Activated CD4-positive, alpha-beta T cell treated with anti-CD3 and anti-CD28 coated beads for 1 hour (primary cell): ENCODE measurements around the gene PARD3B.

Experiments
- DNase-seq: peaks from one replicate; pipeline ENCODE4 v3.0.0-alpha.2; 2020

PARD3B gene, protein sequence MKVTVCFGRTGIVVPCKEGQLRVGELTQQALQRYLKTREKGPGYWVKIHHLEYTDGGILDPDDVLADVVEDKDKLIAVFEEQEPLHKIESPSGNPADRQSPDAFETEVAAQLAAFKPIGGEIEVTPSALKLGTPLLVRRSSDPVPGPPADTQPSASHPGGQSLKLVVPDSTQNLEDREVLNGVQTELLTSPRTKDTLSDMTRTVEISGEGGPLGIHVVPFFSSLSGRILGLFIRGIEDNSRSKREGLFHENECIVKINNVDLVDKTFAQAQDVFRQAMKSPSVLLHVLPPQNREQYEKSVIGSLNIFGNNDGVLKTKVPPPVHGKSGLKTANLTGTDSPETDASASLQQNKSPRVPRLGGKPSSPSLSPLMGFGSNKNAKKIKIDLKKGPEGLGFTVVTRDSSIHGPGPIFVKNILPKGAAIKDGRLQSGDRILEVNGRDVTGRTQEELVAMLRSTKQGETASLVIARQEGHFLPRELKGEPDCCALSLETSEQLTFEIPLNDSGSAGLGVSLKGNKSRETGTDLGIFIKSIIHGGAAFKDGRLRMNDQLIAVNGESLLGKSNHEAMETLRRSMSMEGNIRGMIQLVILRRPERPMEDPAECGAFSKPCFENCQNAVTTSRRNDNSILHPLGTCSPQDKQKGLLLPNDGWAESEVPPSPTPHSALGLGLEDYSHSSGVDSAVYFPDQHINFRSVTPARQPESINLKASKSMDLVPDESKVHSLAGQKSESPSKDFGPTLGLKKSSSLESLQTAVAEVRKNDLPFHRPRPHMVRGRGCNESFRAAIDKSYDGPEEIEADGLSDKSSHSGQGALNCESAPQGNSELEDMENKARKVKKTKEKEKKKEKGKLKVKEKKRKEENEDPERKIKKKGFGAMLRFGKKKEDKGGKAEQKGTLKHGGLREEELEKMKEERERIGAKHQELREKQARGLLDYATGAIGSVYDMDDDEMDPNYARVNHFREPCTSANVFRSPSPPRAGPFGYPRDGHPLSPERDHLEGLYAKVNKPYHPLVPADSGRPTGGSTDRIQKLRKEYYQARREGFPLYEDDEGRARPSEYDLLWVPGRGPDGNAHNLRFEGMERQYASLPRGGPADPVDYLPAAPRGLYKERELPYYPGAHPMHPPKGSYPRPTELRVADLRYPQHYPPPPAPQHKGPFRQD (N-terminal part only)

DNA sequence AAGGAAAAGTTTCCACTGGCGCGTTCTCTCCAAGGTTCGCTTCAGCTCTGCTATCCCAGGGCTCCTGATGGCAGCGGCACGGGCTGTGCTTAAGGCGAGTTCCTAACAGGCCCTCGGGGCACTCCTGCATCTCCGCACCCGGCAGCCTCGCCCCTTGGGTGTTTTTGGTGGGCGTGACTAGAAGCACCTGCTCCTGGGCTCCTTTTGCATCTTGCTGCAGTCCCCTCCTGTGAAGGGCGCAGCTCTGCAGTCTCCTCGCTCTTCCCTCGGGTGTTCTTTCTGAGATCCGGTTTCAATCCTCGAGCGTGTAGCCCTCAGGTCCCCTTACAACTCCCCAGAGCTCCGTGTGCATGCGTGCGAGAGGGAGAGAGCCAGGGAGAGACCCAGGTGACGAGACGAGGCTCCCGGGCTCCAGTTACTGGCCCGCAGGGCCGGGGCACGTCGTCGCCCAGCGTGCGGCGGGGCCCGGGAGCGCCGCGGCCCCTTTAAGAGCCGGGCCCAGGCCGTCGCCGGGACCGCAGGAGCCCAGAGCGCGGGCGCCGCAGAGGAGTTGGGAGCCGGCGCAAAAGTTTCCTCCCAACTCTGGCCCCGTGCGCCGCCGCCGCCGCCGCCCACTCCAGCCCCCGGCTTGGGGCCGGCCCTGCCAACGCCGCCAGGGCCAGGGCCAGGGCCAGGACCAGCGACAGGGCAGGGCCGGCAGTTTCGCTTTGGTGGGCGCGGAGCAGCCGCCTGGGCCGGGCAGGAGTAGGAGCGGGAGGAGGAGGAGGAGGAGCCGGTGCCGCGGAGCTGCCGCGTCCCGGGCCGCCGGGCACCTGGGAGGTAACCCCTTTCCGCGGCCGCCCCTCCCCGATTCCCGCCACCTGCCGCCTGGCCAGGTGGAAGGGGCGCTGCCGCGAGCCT is at the start of gene PARD3B:
PARD3B (plus strand) TSS at position 515 of the 900 bp plus-strand sequence. CDS start 525 bp downstream, outside the sequence.
- DNase-seq, result no peak

DNA sequence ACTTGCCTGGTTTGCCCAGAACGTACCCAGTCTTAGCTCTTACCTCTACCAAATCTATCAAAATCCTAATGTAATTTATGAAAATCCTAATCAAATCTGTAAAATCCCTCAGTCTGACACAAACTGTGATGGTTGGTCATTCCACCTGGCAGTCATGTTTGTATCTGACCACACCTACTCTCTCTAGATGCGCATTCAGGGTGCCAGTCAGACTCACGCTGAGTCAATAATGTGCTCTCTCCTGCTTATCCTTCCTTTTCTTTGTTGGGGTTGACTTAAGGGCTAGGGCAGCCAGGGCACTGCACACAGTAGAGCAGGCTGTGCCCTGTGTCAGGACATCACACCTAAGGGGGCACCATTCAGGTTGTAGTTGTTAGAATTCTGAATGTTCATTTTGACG is 48.5 kb upstream of the PARD3B start:
- DNase-seq, result no peak

DNA sequence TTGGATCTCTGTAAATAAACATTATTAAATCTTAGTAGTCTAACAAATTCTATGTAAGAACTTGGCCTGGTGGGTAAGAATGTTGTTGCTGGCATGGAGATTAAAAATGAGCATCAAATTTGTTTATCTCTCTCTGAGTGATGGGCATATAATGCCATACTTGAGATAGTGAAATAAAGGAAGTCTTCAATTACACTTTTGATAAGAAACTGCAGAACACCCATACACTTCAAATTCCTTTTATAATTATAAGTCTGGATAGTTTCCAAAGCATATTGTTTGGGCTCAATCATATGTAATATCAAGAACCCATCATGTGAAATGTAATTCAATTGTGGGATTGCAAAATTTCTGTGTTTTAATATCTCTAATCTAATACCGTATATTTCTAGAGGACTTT is 47.4 kb upstream of the PARD3B start:
- DNase-seq, result no peak

DNA sequence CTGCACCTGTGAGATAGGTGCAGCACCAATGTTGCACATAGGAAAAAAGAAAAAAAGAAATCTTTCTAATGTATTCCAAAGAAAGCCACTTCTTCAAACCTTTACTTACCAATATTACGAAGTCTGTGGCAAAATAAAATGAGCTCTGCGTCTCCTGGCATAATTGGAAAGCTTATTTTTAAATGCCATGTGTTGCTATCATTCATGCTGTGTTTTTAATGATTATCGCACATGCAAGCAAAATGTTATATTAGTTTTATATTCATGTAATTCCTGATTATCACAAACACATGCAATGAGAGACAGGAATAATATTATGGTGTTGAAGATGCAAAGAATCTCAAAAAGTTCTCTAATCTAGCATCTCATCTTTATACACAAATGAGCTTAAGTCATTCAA is 47.0 kb upstream of the PARD3B start:
- DNase-seq, result no peak

DNA sequence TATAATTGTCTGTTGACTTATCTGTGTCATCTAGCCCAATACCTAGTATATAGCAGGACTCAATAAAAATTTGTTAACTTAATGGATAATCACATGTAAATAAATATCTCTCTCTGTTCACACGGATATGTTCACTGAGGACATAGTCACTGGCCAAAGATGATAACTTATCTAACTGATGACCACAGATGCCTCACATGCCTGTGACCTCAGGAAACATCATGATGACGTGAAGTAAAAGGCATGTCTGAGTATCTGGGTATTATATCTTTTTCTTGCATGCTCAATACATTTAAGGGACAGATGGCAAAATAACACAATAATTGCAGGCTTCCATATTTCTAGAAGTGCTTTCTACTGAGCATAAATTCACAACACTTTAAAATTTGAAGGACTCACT is 41.4 kb upstream of the PARD3B start:
- no peak for DNase-seq

DNA sequence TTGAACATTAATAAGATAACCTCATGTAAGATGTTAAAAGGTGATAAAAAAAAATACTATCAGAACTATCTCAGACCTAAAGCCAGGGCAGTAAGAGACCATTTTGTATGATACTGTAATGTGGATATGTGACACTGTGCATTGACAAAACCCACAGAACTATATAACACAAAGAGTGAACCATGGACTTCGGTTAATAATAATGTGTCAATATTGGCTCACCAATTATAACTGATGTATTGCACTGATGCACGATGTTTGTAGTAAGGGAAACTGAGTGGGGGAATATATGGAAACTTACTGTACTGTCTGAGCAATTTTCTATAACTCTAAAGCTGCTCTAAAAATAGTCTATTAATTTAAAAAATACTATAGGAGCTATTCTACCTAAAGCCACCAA is 40.7 kb upstream of the PARD3B start:
- no peak for DNase-seq

DNA sequence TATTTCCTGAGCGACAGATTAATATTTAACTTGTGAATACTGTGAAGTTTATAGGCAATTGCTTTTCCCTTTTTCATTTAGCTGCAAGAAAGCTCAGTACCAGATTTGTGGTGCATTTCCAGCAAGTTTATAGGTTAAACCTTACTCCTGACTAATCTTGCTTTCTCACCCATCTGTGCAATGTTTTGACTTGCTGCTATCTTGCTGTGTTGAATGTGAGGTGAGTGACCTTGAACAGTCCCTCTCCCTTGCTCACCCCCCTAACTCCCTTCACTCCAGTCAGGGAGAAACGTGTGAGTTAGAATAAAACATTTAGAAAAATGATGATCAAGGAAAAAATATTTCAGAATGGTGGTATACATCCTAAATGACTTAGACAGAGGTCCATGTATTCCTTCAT is 39.8 kb upstream of the PARD3B start:
- no peak for DNase-seq

DNA sequence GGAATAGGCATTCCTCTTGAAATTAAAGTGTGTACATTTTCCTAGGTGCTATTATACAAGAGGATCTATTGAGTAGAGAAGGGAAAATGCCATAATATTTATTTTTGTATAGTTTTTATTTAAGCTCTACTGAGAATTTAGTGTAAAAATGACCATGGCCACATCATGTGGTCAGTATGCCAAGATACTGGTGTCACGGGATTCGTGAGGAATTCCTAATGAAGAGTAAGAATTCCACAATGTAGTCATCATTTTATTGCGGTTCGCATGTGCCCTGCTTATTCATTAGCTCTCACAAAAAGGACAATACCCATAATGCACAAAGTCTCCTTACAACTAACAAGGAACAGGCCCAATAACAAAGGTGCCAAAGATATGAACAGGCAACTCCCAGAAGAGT is 39.3 kb upstream of the PARD3B start:
- DNase-seq, result no peak

DNA sequence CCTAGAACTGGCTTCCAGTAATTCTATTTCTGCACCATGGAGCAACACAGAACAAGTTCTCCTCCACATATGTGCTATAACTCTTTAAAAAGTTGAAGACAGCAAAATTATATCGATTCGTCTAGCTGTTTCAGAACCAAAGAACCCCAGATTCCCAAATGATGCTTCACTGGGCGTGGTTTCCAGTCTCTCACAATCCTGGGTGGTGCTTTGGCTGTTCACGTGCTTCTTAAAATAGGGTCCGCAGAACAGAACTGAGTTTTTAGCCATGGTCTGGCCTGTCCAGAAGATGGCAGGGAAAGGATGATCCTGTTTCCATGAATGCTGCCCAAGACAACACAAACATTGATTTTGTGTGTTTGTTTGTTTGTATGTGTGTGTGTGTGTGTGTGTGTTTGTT is 37.6 kb upstream of the PARD3B start:
- no peak for DNase-seq

DNA sequence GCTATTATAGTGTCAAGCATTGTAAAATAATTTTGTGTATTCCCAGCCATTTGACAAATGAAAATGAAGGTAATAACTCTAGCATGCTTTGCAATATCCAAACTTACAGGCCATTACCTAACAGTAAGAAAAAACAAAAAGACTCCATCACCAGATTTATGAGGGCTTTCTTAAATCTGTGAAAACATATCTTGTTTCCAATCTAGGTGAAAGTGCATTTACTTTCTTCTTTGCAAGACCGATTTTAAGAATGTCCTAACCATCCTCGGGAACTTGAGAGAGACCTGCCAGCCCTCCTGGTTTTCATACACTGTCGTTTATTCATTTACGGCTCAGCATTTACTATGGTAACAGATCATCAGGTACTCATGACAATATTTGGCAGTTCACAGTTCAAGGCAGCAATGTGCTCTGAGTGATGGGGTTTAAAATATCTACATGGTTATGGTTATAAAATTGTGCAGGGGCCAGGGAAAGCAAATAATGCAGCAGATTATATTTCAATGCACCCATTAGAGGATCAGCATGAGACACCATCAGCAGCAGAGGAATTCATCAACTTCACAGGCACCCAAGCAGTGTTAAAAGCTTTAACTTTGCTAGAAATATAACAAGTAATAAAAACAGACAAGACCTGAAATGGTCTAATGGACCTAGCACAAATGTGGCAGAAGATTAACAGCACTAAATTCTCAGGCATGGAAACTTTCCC is 34.4 kb upstream of the PARD3B start:
- DNase-seq, result no peak

DNA sequence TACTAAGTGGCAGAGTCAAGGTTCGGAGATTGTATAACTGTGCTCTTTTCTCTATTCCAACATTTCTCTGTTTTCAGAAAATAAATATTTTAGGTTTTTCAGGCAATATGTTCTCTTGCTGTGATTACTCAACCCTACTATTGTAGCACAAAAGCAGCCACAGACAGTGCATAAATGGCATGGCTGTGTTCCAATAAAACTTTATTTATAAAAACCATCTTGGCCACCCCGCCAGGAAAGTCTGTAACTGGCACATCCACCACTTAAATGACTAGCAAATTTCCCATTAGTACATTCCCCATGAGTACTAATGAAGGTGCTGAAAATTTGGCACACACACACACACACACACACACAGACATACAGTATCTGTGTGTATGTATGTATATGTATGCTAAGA is 30.8 kb upstream of the PARD3B start:
- no peak for DNase-seq

DNA sequence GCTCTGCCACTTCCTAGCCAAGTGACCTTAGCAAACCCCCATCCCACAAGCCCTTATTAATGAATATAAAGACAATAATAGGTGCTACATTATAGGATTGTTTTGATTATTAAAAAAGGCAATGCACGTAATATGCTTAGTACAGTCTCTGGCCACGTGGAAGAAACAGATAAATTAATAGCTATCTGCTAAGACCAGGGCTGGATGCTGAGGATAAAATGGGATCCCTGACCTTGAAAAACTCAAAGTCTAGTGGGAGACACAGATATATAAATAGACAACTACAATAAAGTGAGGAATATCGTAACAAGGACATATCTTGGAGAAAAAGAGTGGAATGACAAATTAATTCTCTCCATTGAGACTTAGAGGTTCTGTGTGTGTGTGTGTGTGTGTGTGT is 29.9 kb upstream of the PARD3B start:
- no peak for DNase-seq

DNA sequence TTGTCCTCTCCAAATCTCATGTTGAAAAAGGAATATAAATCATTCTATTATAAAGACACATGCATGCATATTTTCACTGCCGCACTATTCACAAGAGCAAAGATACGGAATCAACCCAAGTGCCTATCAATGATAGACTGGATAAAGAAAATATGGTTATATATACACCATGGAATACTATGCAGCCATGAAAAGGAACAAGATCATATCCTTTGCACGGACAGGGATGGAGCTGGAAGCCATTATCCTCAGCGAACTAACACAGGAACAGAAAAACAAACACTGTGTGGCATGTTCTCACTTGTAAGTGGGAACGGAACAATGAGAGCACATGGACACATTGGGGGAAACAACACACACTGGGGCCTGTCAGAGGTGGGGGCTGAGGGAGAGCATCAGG is 28.1 kb upstream of the PARD3B start:
- DNase-seq, result no peak

DNA sequence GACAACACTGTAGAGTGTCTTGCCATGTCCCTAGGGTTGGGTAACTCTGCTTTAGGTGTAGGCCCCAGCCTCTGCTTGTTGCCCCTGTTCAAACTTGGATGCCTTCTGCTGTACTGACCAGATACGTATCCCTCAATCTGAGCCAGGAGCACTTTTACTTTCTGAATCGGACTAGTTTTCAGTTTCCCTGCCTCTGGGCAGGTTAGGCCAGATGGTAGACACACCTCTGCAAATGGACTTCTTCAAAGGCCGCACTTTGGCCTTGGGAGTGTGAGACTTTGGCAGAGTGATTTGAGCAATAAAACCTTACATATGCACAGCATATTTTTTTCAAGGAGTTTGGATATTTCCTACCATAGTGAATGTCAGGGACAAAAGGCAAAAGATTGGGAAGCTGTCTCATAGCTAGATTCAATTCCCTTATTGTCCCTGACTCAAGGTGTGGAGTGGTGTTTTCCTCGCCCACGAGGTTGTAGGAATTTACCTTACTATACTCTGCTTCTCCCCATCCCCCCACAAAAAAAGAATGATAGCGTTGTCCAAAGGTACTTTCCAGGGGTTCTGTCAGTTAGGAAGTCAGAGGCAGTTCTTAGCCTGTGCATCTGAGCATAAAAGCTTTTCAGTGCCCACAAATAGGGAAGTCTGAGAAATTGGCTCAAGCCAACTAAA is 15.3 kb upstream of the PARD3B start:
- no peak for DNase-seq

DNA sequence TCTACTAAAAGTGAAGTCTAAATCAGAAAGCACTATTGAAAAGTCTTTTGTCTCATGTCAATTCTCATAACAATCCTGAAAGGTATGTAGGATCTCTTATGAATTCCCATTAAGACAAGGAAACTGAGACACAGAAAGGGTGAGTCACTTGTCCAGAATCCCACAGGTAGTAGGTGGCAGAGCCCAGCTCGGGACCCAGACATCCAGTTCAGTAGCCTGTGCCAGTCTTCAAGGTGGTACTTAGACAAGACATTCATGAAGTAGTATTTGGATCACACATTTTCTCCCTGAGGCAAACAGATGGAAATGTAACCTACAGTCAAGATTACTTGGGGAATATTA is 14.8 kb upstream of the PARD3B start:
- no peak for DNase-seq

DNA sequence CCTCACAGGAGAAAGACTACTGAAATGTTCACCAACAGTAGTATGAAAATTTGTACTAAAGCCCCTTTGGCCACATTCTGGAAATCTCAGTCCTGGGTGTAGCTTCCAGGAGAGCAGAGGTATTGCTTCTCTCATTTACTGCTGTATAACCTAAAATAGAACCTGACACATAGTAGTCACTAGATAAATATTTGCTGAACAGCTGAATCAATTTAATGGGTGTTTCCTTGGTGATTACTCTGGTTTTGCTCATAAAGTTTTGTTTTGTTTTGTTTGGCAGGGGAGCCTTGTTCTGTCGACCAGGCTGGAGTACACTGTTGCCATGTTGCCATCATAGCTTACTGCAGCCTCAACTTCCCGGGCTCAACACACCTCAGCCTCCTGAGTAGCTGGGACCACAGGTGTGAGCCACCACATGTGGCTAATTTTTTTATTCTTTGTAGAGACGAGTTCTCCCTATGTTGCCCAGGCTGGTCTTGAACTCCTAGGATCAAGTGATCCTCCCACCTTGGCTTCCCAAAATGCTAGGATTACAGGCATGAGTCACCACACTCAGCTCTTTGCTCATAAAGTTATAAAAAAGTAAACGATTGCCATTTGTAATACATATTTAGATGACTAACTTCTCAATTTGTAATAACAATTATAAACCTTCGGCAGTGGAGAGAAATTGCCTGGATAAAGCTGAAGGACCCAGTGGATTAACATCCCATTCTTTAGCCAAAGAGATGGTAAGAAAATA is 11.5 kb upstream of the PARD3B start:
- no peak for DNase-seq

DNA sequence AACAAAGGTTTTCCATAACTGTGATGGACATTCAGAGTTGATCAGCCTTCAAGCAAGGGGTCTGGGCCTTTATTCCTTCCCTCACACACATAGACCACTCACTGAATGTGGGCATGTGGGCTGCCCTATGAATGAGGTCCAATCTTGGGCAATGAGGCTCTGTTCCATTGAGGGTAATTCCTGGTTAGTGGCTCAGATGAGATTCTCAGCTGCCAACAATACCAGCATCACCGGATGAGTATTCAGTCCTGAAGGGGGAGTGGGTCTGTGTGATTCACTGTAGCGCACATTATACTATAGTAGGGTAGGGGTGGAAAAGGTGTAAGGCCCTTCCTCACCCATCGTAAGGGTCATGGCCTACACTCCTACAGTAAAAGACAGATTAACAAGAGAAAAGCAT is 9.9 kb upstream of the PARD3B start:
- no peak for DNase-seq

DNA sequence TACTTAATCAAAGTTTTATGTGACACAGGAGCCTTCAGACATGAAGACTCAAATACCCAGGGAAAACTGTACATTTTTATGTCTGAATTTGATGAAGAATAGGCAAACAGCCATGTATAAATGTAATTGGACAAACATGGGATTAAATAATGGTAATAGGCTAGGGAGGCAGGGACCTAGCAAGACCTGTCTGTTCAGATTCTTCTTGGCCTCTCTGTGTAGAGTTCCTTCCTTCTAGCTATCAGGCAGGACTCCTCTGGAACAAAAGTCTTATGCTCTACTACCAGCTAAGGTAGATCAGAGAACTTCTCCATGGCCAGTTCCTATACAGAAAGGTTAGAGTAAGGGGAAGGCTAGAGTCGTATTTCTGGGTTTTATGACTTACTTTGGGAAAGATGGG is 9.5 kb upstream of the PARD3B start:
- no peak for DNase-seq

DNA sequence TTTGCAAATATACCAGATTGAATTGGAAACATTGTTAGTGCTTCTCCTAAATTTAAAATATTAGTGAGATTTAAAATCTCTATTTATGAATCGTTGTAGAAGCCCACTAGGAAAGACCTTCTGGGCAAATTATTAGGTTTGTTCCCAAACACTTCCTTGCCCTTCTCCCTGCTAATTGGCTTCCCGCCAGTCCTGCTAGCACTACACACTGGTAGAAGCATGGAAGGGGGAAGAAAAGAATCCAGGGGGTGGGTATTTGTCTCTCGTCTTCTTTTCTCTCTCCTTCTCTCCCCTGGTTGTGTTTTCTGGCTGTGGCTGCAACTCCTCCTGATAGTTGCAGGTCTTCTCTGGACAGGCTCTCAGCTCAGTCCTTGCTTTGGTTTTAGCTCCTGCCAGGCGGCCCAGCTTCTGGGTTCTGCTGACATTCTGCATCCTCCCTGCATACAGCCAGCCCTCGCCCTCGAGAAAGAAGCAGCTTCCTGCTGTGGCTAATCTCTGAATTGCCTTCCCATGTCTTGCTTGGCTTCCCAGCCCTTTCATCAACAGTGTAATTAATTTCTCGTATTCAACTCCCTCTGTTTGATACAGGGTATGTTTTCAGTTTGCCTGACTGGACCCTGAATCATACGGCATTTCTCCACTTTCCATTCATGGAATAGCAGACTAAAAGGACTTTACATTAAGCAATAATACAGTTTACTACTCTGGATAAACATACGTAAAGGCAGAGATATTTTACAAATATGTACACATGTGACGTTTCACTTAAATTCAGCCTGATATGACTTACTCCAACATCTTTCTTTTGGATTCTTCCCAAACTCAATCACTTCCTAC is 6.9 kb upstream of the PARD3B start:
- DNase-seq, result no peak

DNA sequence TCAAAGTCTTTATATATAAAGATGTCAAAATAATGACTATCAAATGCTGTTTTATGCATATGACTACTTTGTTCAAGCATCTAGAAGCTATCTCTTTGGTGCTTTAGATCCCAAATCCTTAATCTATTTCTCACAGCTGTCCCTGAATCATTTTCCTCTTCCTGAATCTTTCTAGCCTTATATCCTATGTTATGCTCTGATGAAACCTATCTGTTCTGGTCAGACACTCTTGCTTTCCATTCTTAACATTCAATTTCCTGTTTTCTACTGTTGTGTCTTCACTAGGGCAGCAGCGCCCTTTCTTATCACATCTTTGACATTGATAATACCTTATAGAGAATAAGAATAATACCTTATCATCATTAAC is 6.3 kb upstream of the PARD3B start:
- no peak for DNase-seq
